ENCODE results near the gene CNOT4. TPM values are rescaled to one million over a fixed set of nuclear protein-coding genes. Genes with fewer than 3 reads are reported as not detected.
A peak's percentile ranks its signal among the peaks of the same experiment; 100 is the strongest.

Gene CNOT4
- total and polyA plus RNA-seq, 2 of the 8 experiments (the other 6 are each of a cell fraction or from before 2014, with no cell fraction given): 10.9 to 25.8 TPM

DNA sequence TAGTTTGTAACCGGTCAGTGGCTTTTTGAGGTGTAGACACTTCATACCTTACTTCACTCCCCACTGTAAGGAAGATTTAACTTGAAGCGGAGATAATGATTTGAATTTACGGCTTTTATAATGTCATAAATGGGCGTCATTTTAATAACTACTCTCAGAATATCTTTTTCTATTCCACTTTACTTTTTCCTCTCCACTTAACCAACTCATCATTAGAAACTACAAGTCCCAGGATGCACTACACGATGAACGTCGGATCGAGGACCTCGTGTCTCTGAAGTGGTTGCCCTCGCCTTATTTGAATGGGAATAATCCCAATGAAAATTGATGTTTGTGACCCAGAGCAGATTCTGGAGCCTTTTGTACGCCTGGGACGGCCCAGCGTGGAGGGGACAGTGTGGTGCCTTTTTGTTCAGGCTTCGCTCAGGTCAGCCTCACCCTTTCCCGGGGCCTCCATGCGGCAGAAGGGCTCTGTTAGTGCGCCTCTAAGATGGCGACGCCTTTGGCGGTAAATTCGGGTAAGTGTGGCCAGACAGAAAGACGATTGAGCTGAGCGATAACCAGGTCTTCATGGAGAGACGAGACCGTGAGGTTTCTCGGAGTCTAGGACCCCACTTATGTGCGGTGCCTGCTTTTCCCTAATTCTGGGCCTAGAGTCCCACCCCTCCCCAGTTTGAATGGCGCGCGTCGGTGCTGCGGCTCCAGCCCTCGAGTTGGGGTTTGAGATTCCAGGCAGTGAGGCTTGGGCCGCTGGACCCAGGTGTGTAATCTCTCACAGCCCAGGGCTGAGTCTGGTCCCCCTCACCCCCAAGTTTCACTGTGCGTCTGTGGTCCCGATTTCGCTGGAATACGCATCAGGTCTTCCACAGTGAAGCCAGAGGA lies 47.8 kb upstream of the CNOT4 start, which contains the start of gene NUP205 (continued):
- TF ChIP-seq GABPA (IDR thresholded peaks at IDR 0.05; ENCODE audit: borderline replicate concordance, insufficient read depth, low read length): no peak
- no peak for TF ChIP-seq CEBPB (IDR thresholded peaks at IDR 0.05; ENCODE audit: low read depth, low read length)
- peak; percentile 100 for TF ChIP-seq SP4 (IDR thresholded peaks at IDR 0.05; ENCODE audit: low read length)
- TF ChIP-seq POLR2A (IDR thresholded peaks at IDR 0.05; ENCODE audit: control extremely low read depth in 1 of 2, low read depth in 2 of 2, low read length in 2 of 2): peak; percentile 93 to 97
- no peak for TF ChIP-seq CTBP2 (IDR thresholded peaks at IDR 0.05; ENCODE audit: borderline replicate concordance, insufficient read depth, insufficient read length, low read length)
- TF ChIP-seq CBX8 (IDR thresholded peaks at IDR 0.05; ENCODE audit: borderline replicate concordance, low read depth, low read length): no peak
- no peak for TF ChIP-seq RNF2 (IDR thresholded peaks at IDR 0.05; ENCODE audit: borderline replicate concordance, low read depth, low read length, missing control alignments, poor library complexity, severe bottlenecking)
- no peak for TF ChIP-seq ZNF274 (IDR thresholded peaks at IDR 0.05; ENCODE audit: borderline replicate concordance, extremely low read depth, low read length)
- no peak for TF ChIP-seq RXRA (IDR thresholded peaks at IDR 0.05; ENCODE audit: insufficient read depth, low read depth, low read length)
- TF ChIP-seq JUND (IDR thresholded peaks at IDR 0.05; ENCODE audit: low read length): no peak
- no peak for TF ChIP-seq HDAC6 (IDR thresholded peaks at IDR 0.05; ENCODE audit: low read depth, low read length)
- TF ChIP-seq GTF2F1 (IDR thresholded peaks at IDR 0.05; ENCODE audit: borderline replicate concordance, low read depth, low read length): no peak
- TF ChIP-seq SIX5 (IDR thresholded peaks at IDR 0.05; ENCODE audit: low read depth, low read length): peak; percentile 86
- no peak for TF ChIP-seq NRF1 (IDR thresholded peaks at IDR 0.05; ENCODE audit: low read depth, low read length)
- peak; percentile 98 for TF ChIP-seq TAF1 (IDR thresholded peaks at IDR 0.05; ENCODE audit: low read depth, low read length)
- TF ChIP-seq BACH1 (IDR thresholded peaks at IDR 0.05; ENCODE audit: low read length): no peak
- TF ChIP-seq, protein P1, sequence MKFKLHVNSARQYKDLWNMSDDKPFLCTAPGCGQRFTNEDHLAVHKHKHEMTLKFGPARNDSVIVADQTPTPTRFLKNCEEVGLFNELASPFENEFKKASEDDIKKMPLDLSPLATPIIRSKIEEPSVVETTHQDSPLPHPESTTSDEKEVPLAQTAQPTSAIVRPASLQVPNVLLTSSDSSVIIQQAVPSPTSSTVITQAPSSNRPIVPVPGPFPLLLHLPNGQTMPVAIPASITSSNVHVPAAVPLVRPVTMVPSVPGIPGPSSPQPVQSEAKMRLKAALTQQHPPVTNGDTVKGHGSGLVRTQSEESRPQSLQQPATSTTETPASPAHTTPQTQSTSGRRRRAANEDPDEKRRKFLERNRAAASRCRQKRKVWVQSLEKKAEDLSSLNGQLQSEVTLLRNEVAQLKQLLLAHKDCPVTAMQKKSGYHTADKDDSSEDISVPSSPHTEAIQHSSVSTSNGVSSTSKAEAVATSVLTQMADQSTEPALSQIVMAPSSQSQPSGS (IDR thresholded peaks at IDR 0.05; ENCODE audit: low read length): no peak; the same call in 1 of the 2 replicates
- TF ChIP-seq SIRT6 (IDR thresholded peaks at IDR 0.05; ENCODE audit: low read length): no peak
- TF ChIP-seq, protein P2, sequence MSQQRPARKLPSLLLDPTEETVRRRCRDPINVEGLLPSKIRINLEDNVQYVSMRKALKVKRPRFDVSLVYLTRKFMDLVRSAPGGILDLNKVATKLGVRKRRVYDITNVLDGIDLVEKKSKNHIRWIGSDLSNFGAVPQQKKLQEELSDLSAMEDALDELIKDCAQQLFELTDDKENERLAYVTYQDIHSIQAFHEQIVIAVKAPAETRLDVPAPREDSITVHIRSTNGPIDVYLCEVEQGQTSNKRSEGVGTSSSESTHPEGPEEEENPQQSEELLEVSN (IDR thresholded peaks at IDR 0.05): peak; percentile 92
- no peak for TF ChIP-seq SAP30 (IDR thresholded peaks at IDR 0.05; ENCODE audit: insufficient read depth, insufficient replicate concordance, low read length)
- TF ChIP-seq KDM5A (IDR thresholded peaks at IDR 0.05; ENCODE audit: low read length): peak; percentile 69
- TF ChIP-seq CREB1 (IDR thresholded peaks at IDR 0.05): peak; percentile 87
- TF ChIP-seq BRCA1 (IDR thresholded peaks at IDR 0.05; ENCODE audit: low read depth, low read length): no peak
